ENCODE results near the gene NPTN. TPM values are rescaled to one million over a fixed set of nuclear protein-coding genes. Genes with fewer than 3 reads are reported as not detected.

The NPTN gene
- total RNA-seq, 4 donors from 2014 or later: 84.3 to 118 (median 106) TPM

DNA sequence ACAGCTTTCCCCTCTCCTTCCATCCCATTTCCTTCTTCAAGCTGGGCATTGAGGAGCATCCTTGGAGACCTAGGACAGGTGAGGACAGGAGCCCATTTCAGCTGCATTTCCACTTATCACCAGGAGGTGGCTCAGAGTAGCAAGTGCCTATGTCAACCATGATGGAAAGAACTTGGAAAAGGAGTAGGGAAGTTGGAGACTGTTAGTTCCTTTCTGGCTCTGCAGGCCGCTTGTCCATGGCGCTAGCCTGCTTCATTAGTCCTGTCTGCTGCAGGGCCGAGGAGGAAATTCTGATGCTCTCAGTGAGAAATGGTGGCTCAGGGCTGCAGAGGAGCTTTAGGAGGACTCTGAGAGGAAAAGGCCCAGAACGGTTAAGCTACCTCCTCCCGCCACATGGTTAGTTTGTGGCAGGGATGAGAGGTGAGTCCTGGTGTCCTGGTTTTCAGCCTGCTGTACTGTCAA, 44.0 kb upstream of the NPTN start:
- TF ChIP-seq, protein P1, sequence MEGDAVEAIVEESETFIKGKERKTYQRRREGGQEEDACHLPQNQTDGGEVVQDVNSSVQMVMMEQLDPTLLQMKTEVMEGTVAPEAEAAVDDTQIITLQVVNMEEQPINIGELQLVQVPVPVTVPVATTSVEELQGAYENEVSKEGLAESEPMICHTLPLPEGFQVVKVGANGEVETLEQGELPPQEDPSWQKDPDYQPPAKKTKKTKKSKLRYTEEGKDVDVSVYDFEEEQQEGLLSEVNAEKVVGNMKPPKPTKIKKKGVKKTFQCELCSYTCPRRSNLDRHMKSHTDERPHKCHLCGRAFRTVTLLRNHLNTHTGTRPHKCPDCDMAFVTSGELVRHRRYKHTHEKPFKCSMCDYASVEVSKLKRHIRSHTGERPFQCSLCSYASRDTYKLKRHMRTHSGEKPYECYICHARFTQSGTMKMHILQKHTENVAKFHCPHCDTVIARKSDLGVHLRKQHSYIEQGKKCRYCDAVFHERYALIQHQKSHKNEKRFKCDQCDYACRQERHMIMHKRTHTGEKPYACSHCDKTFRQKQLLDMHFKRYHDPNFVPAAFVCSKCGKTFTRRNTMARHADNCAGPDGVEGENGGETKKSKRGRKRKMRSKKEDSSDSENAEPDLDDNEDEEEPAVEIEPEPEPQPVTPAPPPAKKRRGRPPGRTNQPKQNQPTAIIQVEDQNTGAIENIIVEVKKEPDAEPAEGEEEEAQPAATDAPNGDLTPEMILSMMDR (IDR thresholded peaks at IDR 0.05): peak; percentile 78 to 85 (median 83)
- TF ChIP-seq POLR2A (IDR thresholded peaks at IDR 0.05) (no peak), EP300 (IDR thresholded peaks at IDR 0.05) (peak in 1 of 2 donors; percentile 25)
- WGBS, 2 donors: 47% methylated on average over 5 of the region's 5 CpGs
- peak; percentile 50 to 86 for DNase-seq (ENCODE audit: low spot score in 2 of 2)
- H3K27me3 ChIP-seq: no peaks in the 10 kb centered on the region
- no peaks in the 10 kb centered on the region for H3K36me3 ChIP-seq
- H3K9me3 ChIP-seq: no peaks in the 10 kb centered on the region
- no peak overlapping the region for H3K4me3 ChIP-seq
- no peak overlapping the region for H3K27ac ChIP-seq
- peaks cover 0 to 7% (median 0%) of the 10 kb centered on the region in 4 donors for H3K4me1 ChIP-seq

GRCh38 chr15:73674587-73674986, 41.4 kb upstream of the NPTN start:
- 91 to 93% methylated on average over 1 of the region's 1 CpG for WGBS, 2 donors
- Histone ChIP-seq H3K36me3 (no peaks in the 10 kb centered on the region), H3K4me3 (no peak overlapping the region), H3K27ac (no peak overlapping the region), H3K9me3 (no peaks in the 10 kb centered on the region), H3K4me1 (peaks cover 0 to 4% (median 0%) of the 10 kb centered on the region in 4 donors), H3K27me3 (peaks cover 0 to 9% of the 10 kb centered on the region in 2 donors)
- no peak for DNase-seq (ENCODE audit: low spot score in 2 of 2)
- TF ChIP-seq, protein P1 (IDR thresholded peaks at IDR 0.05): no peak
- TF ChIP-seq POLR2A (IDR thresholded peaks at IDR 0.05) (no peak), EP300 (IDR thresholded peaks at IDR 0.05) (no peak)

DNA sequence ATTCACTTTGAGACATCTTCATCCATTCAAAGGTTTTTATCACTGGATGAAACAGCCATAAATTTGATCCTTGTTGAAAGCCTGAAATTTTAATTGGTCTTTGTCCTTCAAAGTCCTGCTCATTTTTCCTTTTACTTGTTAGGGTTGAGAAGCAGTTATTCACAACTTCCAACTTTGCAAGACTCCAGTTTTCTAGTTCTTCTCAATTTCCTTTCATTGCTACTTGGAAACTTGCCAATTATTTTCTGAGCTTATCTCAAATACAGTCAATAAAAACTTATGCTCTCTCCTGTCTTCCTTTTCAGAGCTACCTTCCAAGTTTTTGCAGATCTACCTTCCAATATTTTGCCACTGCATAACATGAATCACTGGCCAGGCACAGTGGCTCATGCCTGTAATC, 27.3 kb upstream of the NPTN start:
- H3K36me3 ChIP-seq: no peaks in the 10 kb centered on the region
- no peak for DNase-seq (ENCODE audit: low spot score in 2 of 2)
- TF ChIP-seq, protein P1 (IDR thresholded peaks at IDR 0.05): no peak
- TF ChIP-seq POLR2A (IDR thresholded peaks at IDR 0.05): no peak
- TF ChIP-seq EP300 (IDR thresholded peaks at IDR 0.05): no peak
- peaks cover 0 to 15% (median 3%) of the 10 kb centered on the region in 4 donors for H3K9me3 ChIP-seq
- no peaks in the 10 kb centered on the region for H3K27me3 ChIP-seq
- H3K4me3 ChIP-seq: no peak overlapping the region
- H3K27ac ChIP-seq: no peak overlapping the region
- H3K4me1 ChIP-seq: no peaks in the 10 kb centered on the region

DNA sequence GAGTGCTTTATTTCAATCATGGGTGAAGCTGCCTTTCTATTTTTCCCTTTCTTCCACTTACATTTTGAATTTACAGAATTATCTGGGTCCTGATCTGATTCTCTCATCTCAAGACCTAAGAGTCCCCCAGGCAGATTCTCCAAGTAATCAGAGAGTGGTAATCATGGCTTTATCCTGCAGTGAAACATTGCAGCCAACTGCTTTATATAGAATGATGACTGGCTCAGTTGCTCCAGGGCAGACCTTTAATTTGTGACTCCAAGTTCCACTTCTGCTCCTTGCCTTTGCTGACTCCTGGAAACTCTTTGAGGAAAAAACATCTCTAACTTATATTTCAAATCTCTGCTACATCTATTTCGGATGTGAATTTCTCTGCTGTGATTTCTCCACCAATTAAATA, 25.5 kb upstream of the NPTN start:
- Histone ChIP-seq H3K9me3 (peaks cover 0 to 11% (median 3%) of the 10 kb centered on the region in 4 donors), H3K4me3 (no peak overlapping the region), H3K27me3 (no peaks in the 10 kb centered on the region), H3K27ac (no peak overlapping the region), H3K36me3 (no peaks in the 10 kb centered on the region), H3K4me1 (no peaks in the 10 kb centered on the region)
- TF ChIP-seq, protein P1 (IDR thresholded peaks at IDR 0.05): no peak
- no peak for TF ChIP-seq EP300 (IDR thresholded peaks at IDR 0.05)
- no peak for TF ChIP-seq POLR2A (IDR thresholded peaks at IDR 0.05)
- WGBS, 2 donors: 83 to 90% methylated on average over 1 of the region's 1 CpG
- DNase-seq (ENCODE audit: low spot score in 2 of 2): no peak

DNA sequence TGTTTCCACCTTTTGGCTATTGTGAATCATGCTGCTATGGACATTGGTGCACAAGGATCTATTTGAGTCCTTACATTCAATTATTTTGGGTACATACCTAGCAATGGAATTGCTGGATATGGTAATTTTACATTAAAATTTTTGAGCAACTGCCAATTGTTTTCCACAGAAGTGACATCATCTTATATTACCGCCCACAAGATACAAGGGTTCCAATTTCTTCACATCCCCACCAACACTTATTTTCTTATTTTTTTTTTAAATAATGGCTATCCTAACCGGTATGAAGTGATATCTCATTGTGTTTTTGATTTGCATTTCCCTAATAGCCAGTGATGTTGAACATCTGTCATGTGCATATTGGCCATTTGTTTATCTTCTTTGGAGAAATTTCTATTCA, 22.5 kb upstream of the NPTN start:
- Histone ChIP-seq H3K36me3 (no peaks in the 10 kb centered on the region), H3K27me3 (no peaks in the 10 kb centered on the region), H3K4me1 (no peaks in the 10 kb centered on the region), H3K27ac (no peak overlapping the region), H3K4me3 (no peak overlapping the region), H3K9me3 (peaks cover 0 to 6% (median 0%) of the 10 kb centered on the region in 4 donors)
- DNase-seq (ENCODE audit: low spot score in 2 of 2): no peak
- no peak for TF ChIP-seq EP300 (IDR thresholded peaks at IDR 0.05)
- TF ChIP-seq, protein P1 (IDR thresholded peaks at IDR 0.05): no peak
- no peak for TF ChIP-seq POLR2A (IDR thresholded peaks at IDR 0.05)
- 30 to 44% methylated on average over 2 of the region's 2 CpGs for WGBS, 2 donors
